ENCODE measurements around the gene LGALS14.

DNA sequence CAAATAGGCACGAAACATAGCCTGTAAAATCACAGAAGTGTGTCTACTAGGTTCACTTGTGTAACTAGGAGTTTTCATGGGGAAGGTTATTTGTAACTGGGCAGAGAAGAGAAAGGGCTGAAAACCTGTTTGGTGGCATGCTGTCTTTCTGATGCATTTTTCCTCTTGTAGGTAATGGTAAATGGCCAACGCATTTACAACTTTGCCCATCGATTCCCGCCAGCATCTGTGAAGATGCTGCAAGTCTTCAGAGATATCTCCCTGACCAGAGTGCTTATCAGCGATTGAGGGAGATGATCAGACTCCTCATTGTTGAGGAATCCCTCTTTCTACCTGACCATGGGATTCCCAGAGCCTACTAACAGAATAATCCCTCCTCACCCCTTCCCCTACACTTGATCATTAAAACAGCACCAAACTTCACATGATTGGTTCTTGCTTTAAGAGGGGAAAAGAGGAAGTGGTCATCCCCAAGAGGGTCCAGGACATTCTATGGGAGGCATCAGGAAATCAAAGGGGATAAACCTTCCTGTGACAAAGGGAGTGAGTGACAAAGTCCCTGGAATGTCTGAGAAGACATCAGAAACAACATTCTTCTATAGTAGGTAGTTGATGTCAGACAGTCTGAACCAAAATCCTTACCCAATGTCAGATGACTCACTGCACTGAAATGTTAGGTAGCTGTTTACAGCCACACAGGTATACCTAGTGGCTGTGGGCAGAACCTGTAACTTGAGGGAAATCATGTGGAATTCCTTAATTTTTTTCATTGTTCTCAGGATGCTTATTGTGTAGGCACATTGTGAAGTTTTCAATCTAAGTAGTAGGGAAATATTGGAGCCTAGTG is 5.0 kb downstream of the LGALS14 start:
- TF ChIP-seq, protein P1, sequence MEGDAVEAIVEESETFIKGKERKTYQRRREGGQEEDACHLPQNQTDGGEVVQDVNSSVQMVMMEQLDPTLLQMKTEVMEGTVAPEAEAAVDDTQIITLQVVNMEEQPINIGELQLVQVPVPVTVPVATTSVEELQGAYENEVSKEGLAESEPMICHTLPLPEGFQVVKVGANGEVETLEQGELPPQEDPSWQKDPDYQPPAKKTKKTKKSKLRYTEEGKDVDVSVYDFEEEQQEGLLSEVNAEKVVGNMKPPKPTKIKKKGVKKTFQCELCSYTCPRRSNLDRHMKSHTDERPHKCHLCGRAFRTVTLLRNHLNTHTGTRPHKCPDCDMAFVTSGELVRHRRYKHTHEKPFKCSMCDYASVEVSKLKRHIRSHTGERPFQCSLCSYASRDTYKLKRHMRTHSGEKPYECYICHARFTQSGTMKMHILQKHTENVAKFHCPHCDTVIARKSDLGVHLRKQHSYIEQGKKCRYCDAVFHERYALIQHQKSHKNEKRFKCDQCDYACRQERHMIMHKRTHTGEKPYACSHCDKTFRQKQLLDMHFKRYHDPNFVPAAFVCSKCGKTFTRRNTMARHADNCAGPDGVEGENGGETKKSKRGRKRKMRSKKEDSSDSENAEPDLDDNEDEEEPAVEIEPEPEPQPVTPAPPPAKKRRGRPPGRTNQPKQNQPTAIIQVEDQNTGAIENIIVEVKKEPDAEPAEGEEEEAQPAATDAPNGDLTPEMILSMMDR (IDR thresholded peaks at IDR 0.05), result no peak
- TF ChIP-seq POLR2A (IDR thresholded peaks at IDR 0.05), result no peak
